Measurements from ENCODE around the gene ATP8A2. TPM values are rescaled to one million over a fixed set of nuclear protein-coding genes. Genes with fewer than 3 reads are reported as not detected.

The ATP8A2 gene
- total and polyA plus RNA-seq, 9 donors: 0.23 to 0.95 (median 0.35) TPM

- DNase-seq: no peak
- no peaks in the 10 kb centered on the region for H3K27me3 ChIP-seq
- TF ChIP-seq EP300 (IDR thresholded peaks at IDR 0.05): no peak
- no peak for TF ChIP-seq CTCF (IDR thresholded peaks at IDR 0.05)
- no peak for TF ChIP-seq POLR2A (IDR thresholded peaks at IDR 0.05)
- no peaks in the 10 kb centered on the region for H3K36me3 ChIP-seq
- H3K4me3 ChIP-seq: no peak overlapping the region
- intact Hi-C loops (cut with DNase I): no loop called here
- H3K4me1 ChIP-seq (ENCODE audit: insufficient read depth): no peaks in the 10 kb centered on the region
- 88 to 96% (median 90%) methylated on average over 8 of the region's 8 CpGs for whole genome bisulfite sequencing, 3 donors
- H3K9me3 ChIP-seq: no peaks in the 10 kb centered on the region
- no peak overlapping the region for H3K27ac ChIP-seq
Measured at GRCh38 chr13:25882466-25883357, 510.9 kb downstream of the ATP8A2 start.

DNA sequence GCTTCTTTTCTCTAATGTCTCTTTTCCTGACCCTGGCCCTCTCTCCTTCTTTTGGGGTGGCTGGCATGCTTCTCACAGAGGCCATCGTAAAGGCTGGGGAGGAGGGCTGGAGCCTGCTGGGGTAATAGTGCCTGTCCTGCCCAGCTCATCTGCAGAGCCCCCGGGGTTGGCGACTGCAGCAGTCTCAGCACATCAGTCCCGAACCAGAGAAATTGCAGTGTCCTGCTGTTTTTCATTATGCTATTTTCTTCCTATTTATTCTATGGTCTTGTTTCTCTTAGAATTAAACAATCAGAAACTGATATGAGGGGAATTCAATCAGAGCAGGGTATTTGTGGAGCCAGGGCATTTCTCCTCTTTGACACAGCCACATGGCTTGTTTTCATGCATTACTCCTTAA, 513.6 kb downstream of the ATP8A2 start:
- intact Hi-C loops (cut with DNase I): no loop called here
- H3K36me3 ChIP-seq: no peaks in the 10 kb centered on the region
- WGBS, 3 donors: 85 to 95% (median 89%) methylated on average over 4 of the region's 4 CpGs
- no peaks in the 10 kb centered on the region for H3K27me3 ChIP-seq
- no peak overlapping the region for H3K4me3 ChIP-seq
- no peak overlapping the region for H3K27ac ChIP-seq
- no peaks in the 10 kb centered on the region for H3K9me3 ChIP-seq
- DNase-seq: no peak
- no peaks in the 10 kb centered on the region for H3K4me1 ChIP-seq (ENCODE audit: insufficient read depth)
- no peak for TF ChIP-seq POLR2A (IDR thresholded peaks at IDR 0.05)
- TF ChIP-seq EP300 (IDR thresholded peaks at IDR 0.05): no peak
- TF ChIP-seq CTCF (IDR thresholded peaks at IDR 0.05): no peak

DNA sequence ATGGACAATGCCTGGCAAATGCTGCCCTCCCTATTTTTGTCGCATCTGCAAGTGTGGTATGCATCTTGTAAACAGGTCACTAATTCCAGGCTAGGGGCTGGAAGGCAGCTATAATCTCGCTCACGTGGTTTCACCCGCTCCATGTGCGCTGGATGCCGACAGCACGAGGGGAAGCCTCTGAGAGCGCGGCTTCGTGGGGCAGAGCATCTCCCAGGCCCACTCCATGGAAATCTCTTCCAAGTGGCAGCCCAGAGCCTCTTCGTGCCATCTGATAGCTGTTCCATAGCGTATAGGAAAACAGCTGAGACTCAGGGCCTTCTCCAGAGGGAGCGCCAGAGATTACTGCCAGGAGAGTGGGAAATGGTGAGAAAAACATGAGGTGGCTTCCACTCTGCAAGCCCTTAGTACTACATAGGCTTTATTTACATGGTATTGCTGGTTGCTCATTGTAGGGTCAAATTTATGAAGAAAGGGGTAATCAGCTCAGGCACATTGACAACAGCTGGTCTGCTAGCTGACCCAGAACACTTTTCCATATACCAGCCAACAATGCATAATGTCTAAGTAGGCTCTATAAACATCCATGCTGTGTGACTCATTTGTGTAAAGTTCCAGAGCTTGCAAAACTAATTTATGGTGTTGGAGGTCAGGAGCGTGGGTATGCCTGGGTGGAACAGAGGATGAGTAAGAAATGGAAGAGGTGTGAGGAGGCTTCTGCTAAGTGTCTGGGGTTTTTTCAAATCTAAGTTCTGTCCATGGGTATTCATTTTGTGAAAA, 514.9 kb downstream of the ATP8A2 start:
- H3K36me3 ChIP-seq: no peaks in the 10 kb centered on the region
- TF ChIP-seq CTCF (IDR thresholded peaks at IDR 0.05) (no peak), POLR2A (IDR thresholded peaks at IDR 0.05) (no peak), EP300 (IDR thresholded peaks at IDR 0.05) (no peak)
- no peak overlapping the region for H3K27ac ChIP-seq

DNA sequence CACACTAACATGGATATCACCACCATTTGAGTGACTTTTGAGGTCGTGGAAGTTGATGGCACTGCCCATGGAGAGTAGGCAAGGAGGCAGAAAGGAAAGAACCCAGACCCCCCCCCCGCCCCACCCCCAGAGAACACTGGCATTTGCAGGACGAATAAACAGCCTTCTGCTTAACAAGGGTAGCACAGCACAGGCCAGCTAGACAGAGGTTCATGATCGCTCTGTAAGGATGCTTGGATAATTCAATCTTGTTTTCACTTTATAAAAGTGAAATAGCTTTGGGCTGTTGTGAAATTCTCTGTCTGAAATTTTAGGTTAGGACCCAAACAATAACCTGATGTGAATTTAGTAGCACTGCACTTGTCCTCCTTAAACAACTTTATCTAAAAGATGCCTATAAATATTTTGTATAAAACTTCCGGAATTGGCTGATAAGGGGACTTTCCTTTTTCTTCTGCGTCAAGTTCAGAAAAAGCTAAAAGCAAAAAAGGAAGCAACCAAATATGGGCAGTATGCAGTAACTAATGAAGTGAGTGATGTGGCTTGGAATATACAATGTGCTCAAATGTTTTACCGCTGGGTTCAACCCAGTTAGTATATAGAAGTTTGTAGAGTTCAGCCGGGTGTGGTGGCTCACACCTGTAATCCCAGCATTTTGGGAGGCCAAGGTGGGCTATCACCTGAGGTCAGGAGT, 516.3 kb downstream of the ATP8A2 start:
- 42 to 55% (median 46%) methylated on average over 8 of the region's 8 CpGs for WGBS, 3 donors
- no peak overlapping the region for H3K4me3 ChIP-seq
- no peak for TF ChIP-seq EP300 (IDR thresholded peaks at IDR 0.05)
- TF ChIP-seq POLR2A (IDR thresholded peaks at IDR 0.05): no peak
- no peak for TF ChIP-seq CTCF (IDR thresholded peaks at IDR 0.05)
- DNase-seq: no peak
- H3K9me3 ChIP-seq: no peaks in the 10 kb centered on the region
- intact Hi-C loops (cut with DNase I): no loop called here
- no peak overlapping the region for H3K27ac ChIP-seq
- no peaks in the 10 kb centered on the region for H3K36me3 ChIP-seq
- no peaks in the 10 kb centered on the region for H3K4me1 ChIP-seq (ENCODE audit: insufficient read depth)
- H3K27me3 ChIP-seq: no peaks in the 10 kb centered on the region

More for the DNA sequence above, 514.9 kb downstream of the ATP8A2 start:
- Histone ChIP-seq H3K9me3 (no peaks in the 10 kb centered on the region), H3K4me3 (no peak overlapping the region), H3K4me1 (ENCODE audit: insufficient read depth) (no peaks in the 10 kb centered on the region), H3K27me3 (no peaks in the 10 kb centered on the region)
- intact Hi-C loops (cut with DNase I): no loop called here
- WGBS, 3 donors: 88 to 91% (median 89%) methylated on average over 14 of the region's 14 CpGs
- DNase-seq: no peak
